Esophagus muscularis mucosa (tissue), 3 donors: ENCODE results near the gene UXT.
"Not testable (repeated sequence)": the region's sequence is repeated elsewhere in the genome, so short reads cannot be mapped to it uniquely, and the experiment has no call there.

Experiments used
- POLR2A ChIP-seq: fragments of 450-650 bp; IDR thresholded peaks from one replicate; pipeline ENCODE4 v1.6.1; 2017; ENCODE audit warnings: antibody characterized with exemption, moderate library complexity, mild to moderate bottlenecking, low read depth
- TF ChIP-seq, protein P1 (sequence below), 3 experiments: fragments of 200-600 bp in 2 of 3; fragments of 450-650 bp in 1 of 3; sonication (generic) in 2 of 3; IDR thresholded peaks; one replicate each; pipeline ENCODE4 v1.5.1; 2017 to 2019; ENCODE audit warnings: antibody characterized with exemption in 3 of 3, mild to moderate bottlenecking in 2 of 3, moderate library complexity in 1 of 3

- TF ChIP-seq, protein P1, sequence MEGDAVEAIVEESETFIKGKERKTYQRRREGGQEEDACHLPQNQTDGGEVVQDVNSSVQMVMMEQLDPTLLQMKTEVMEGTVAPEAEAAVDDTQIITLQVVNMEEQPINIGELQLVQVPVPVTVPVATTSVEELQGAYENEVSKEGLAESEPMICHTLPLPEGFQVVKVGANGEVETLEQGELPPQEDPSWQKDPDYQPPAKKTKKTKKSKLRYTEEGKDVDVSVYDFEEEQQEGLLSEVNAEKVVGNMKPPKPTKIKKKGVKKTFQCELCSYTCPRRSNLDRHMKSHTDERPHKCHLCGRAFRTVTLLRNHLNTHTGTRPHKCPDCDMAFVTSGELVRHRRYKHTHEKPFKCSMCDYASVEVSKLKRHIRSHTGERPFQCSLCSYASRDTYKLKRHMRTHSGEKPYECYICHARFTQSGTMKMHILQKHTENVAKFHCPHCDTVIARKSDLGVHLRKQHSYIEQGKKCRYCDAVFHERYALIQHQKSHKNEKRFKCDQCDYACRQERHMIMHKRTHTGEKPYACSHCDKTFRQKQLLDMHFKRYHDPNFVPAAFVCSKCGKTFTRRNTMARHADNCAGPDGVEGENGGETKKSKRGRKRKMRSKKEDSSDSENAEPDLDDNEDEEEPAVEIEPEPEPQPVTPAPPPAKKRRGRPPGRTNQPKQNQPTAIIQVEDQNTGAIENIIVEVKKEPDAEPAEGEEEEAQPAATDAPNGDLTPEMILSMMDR (IDR thresholded peaks at IDR 0.05), result not testable (repeated sequence)
- not testable (repeated sequence) for TF ChIP-seq POLR2A
These were observed 55.9 kb downstream of the UXT start for GRCh38 chrX:47603125-47603524.
